ENCODE measurements around the gene SLC4A5.
"Not testable (repeated sequence)": the region's sequence is repeated elsewhere in the genome, so short reads cannot be mapped to it uniquely, and the experiment has no call there.

SLC4A5 gene

GRCh38 chr2:74242354-74243071 lies 100.7 kb downstream of the SLC4A5 start:
- DNase-seq (ENCODE audit: insufficient read length, low spot score) = no peak
- no peak for TF ChIP-seq CTCF (IDR thresholded peaks at IDR 0.05; ENCODE audit: insufficient read depth, missing control alignments)
- FAIRE-seq = no peak

- TF ChIP-seq CTCF (IDR thresholded peaks at IDR 0.05; ENCODE audit: insufficient read depth, missing control alignments) = no peak
- FAIRE-seq = no peak
- DNase-seq (ENCODE audit: insufficient read length, low spot score) = no peak
Observed at GRCh38 chr2:74239346-74239745, 103.9 kb downstream of the SLC4A5 start.

- no peak for DNase-seq (ENCODE audit: insufficient read length, low spot score)
- TF ChIP-seq CTCF (IDR thresholded peaks at IDR 0.05; ENCODE audit: insufficient read depth, missing control alignments) = no peak
- no peak for FAIRE-seq
Observed at GRCh38 chr2:74238879-74239278, 104.3 kb downstream of the SLC4A5 start.

GRCh38 chr2:74235041-74235440 lies 108.2 kb downstream of the SLC4A5 start:
- DNase-seq (ENCODE audit: insufficient read length, low spot score) = no peak
- no peak for TF ChIP-seq CTCF (IDR thresholded peaks at IDR 0.05; ENCODE audit: insufficient read depth, missing control alignments)
- FAIRE-seq = no peak

GRCh38 chr2:74233648-74234047 lies 109.6 kb downstream of the SLC4A5 start:
- TF ChIP-seq CTCF (IDR thresholded peaks at IDR 0.05; ENCODE audit: insufficient read depth, missing control alignments) = no peak
- no peak for DNase-seq (ENCODE audit: insufficient read length, low spot score)
- FAIRE-seq = no peak

GRCh38 chr2:74232426-74232825 lies 110.8 kb downstream of the SLC4A5 start:
- TF ChIP-seq CTCF (IDR thresholded peaks at IDR 0.05; ENCODE audit: insufficient read depth, missing control alignments) = no peak
- FAIRE-seq = no peak

GRCh38 chr2:74229865-74230264 lies 113.4 kb downstream of the SLC4A5 start:
- not testable (repeated sequence) for FAIRE-seq; DNase-seq (ENCODE audit: insufficient read length, low spot score)

More at GRCh38 chr2:74232426-74232825, 110.8 kb downstream of the SLC4A5 start:
- DNase-seq (ENCODE audit: insufficient read length, low spot score) = no peak
